Neural crest cell (in vitro differentiated cells): ENCODE measurements around the gene CHMP1A. TPM values are rescaled to one million over a fixed set of nuclear protein-coding genes. Genes with fewer than 3 reads are reported as not detected.

Source experiments
- DNase-seq: peaks from one replicate; pipeline ENCODE4 v3.0.0; 2021; ENCODE audit warnings: low read depth, mixed read lengths, low spot score
- H3K27ac Mint-ChIP-seq: one replicate; pipeline ENCODE4 v1.8.0; 2021; ENCODE audit warnings: mild to moderate bottlenecking, mixed read lengths; ENCODE audit not compliant: unreplicated experiment
- H3K27me3 Mint-ChIP-seq: 2 replicates; pipeline ENCODE4 v1.8.0; 2021; ENCODE audit warnings: low read depth, mild to moderate bottlenecking, mixed read lengths
- H3K36me3 Mint-ChIP-seq: 2 replicates; pipeline ENCODE4 v1.8.0; 2021; ENCODE audit warnings: low read depth, mild to moderate bottlenecking, mixed read lengths
- H3K4me1 Mint-ChIP-seq: 2 replicates; pipeline ENCODE4 v1.8.0; 2021; ENCODE audit warnings: mixed read lengths
- H3K4me3 Mint-ChIP-seq: one replicate; pipeline ENCODE4 v1.8.0; 2021; ENCODE audit warnings: mild to moderate bottlenecking, mixed read lengths
- H3K9me3 Mint-ChIP-seq: 2 replicates; pipeline ENCODE4 v1.8.0; 2021; ENCODE audit warnings: mixed read lengths
- CTCF ChIP-seq: fragments of 200-600 bp; sonication (generic); conservative IDR thresholded peaks from 2 replicates; pipeline ENCODE4 v1.5.0; 2021; ENCODE audit warnings: antibody characterized with exemption, mild to moderate bottlenecking
- total RNA-seq: library from RNA; stranded (reverse); gene quantifications from 2 replicates; pipeline ENCODE4 v1.2.1, GENCODE V29; 2021

The CHMP1A gene
- total RNA-seq, 1 donor from 2014 or later = 93.9 TPM

DNA sequence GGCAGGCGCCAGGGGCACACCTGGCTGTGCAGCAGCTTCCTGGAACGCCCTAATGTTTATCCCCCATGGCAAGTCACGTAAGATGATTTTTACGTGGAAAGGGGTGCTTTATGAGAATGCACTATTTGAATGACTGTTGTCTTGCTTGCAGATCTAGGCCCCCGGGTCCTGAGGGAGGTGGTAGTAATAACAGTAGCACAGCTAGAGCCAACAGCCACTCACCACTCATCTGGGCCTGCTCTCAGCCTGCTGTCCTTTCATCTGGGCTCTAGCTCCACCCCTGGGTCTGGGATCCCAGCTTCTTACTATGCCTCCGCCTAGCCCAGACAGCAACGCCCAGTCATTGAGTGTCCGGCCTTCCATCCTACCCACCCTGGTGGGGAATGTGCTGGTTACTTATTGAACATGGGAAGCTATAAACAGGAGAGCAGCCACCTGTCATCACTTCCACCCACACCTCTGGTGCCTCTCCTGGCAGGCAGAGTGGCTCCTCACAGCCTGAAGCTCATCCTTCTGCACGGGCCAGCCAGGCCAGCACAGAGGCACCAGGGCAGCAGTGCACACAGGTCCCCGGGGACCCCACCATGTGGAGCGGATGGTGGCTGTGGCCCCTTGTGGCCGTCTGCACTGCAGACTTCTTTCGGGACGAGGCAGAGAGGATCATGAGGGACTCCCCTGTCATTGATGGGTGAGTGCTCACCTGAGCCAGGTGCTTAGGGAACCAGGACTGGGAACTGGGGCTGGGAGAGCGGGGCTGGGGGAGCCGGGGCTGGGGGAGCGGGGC lies 27.5 kb downstream of the CHMP1A start:
- Mint-ChIP-seq H3K4me1 (peaks cover 3% of the 10 kb centered on the region), H3K4me3 (no peak overlapping the region), H3K27ac (no peak overlapping the region), H3K9me3 (no peaks in the 10 kb centered on the region), H3K36me3 (no peaks in the 10 kb centered on the region), H3K27me3 (peaks cover 22% of the 10 kb centered on the region)
- DNase-seq = no peak
- TF ChIP-seq CTCF = no peak

DNA sequence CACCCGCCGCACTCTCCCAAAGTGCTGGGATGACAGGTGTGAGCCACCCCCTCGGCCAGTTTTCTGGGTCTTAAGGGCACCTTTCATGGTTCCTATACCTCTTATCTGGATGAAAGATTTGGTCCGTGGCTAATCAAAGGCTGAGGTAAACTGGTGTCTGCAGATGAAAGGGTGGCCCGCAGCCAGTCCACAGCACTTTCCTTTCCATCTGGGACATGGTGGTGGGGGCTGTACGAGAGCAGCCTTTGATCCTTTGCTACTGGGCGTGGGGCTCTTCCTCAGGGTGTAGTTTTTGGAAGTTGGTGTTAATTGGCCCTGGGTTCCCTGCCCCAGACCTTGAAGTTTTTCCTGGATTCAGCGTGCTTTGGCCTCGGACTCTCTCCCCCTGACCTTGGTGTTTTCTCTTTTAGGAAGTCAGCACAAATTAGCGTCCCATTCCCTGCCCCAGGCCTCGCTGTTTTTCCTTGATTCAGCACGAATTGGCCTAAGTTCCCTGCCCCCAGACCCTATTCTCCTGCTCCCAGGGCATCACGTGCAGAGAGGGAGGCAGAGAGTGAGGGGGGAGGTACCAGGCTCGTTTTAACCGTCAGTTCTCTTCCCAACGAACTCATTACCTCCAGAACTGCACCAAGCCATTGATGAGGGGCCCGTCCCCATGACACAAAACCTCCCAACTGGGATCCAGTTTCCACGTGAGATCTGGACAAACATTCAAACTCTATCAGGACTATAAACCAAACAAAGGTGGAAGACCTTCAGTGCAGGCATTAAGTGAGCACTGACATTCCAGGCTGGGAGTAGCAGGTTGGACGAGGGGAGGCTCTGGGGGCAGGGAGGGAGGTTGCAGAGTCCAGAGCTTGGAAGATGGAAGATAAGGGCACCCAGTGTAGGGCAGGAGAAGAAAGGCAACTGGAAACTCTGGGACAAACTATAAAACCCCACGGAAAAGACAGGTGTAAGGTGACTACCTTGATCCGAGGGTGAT lies 32.4 kb downstream of the CHMP1A start:
- Mint-ChIP-seq H3K27me3 (peaks cover 9% of the 10 kb centered on the region), H3K27ac (no peak overlapping the region), H3K9me3 (no peaks in the 10 kb centered on the region), H3K4me1 (peaks cover 28% of the 10 kb centered on the region), H3K36me3 (no peaks in the 10 kb centered on the region), H3K4me3 (no peak overlapping the region)
- TF ChIP-seq CTCF = no peak
- no peak for DNase-seq

DNA sequence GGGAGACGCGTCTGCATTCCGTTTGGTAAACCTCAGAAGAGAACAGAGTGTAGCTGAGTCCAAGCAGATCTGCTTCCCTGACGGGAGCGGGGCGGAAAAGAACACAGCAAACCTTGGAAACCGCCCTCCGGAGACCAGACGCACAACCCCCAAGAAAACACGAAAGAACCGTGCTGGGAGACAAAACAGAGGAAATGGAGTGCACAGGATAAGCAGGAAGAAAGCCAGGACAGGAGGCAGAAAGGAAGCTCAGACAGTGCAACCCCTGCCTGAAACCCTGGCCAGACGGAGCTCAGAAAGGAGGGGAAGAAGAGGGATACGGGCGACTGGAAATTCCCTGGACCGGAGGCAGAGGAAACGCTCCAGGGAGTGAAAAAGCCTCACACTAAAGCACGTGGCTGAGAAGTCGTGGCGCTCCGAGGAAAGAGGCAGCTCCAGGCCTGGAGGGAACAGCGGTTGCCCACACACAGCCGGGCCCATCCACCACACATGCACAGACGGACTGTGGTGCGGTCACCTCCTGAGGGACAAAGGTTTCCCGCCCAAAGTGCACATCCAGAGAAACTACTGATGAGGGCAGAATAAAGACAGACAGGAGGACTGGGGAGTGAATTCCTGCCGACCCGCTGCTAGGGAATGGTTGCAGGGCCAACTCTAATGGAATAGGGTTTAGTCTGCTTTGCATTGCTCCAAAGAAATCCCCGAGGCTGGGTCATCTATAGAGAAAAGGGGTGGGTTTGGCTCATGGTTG lies 33.8 kb downstream of the CHMP1A start:
- H3K27me3 Mint-ChIP-seq = peaks cover 9% of the 10 kb centered on the region
- peaks cover 28% of the 10 kb centered on the region for H3K4me1 Mint-ChIP-seq
- no peak for TF ChIP-seq CTCF
- H3K36me3 Mint-ChIP-seq = no peaks in the 10 kb centered on the region
- H3K9me3 Mint-ChIP-seq = no peaks in the 10 kb centered on the region
- DNase-seq = no peak
- H3K27ac Mint-ChIP-seq = peak overlapping the region; percentile 89
- no peak overlapping the region for H3K4me3 Mint-ChIP-seq

DNA sequence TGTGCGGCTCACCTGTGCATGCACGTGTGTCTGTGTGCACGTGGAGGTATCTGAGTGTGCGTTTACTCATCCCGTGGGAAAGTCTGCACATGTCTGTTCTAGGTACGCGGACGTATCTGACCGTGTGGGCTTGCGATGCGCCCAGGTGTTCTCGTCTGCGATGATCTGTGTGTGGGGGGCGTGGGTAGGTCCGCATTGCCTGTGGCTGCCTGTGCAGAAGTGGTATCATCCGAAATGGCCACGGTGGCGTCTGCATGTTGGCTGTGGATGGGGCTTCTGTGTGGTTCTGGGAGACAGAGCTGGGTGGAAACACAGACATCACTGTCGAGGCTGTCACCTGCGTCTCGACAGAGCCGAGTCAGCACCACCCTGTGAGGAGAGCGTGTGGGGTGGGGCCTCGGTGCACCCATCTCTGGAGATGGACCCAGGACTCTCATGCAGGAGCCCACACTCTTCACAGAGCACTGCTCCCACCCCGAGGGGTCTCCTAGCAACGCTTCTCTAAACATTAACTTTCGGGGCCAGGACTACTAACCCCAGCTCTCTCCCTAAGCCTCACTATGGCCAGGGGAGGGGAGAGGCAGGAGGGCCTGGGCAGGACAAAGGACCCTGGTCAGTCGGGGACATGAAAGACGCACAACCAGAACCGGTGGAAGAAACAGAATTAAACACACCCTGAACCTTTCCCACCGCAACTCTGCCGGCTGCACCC lies 35.7 kb downstream of the CHMP1A start:
- no peak overlapping the region for H3K27ac Mint-ChIP-seq
- no peak for DNase-seq
- no peak for TF ChIP-seq CTCF
- no peaks in the 10 kb centered on the region for H3K36me3 Mint-ChIP-seq
- no peak overlapping the region for H3K4me3 Mint-ChIP-seq
- H3K27me3 Mint-ChIP-seq = peaks cover 9% of the 10 kb centered on the region
- H3K9me3 Mint-ChIP-seq = no peaks in the 10 kb centered on the region
- peaks cover 28% of the 10 kb centered on the region for H3K4me1 Mint-ChIP-seq
